ENCODE measurements around the gene SHC1.

SHC1 gene

GRCh38 chr1:155003227-155003765, 32.7 kb upstream of the SHC1 start (continued):
- TF ChIP-seq ZNF610 (tag by site-specific recombination; IDR thresholded peaks at IDR 0.05; ENCODE audit: borderline replicate concordance) (no peak), ZNF664 (tag by site-specific recombination; IDR thresholded peaks at IDR 0.05) (no peak), ZNF510 (tag by site-specific recombination; IDR thresholded peaks at IDR 0.05; ENCODE audit: insufficient replicate concordance) (no peak), GLIS1 (tag by site-specific recombination; IDR thresholded peaks at IDR 0.05) (peak; percentile 72), ZNF248 (tag by site-specific recombination; IDR thresholded peaks at IDR 0.05) (no peak), ZNF555 (tag by site-specific recombination; conservative IDR thresholded peaks at IDR 0.05) (no peak), ZNF433 (tag by site-specific recombination; IDR thresholded peaks at IDR 0.05; ENCODE audit: low read depth) (no peak), ZBTB26 (tag by site-specific recombination; optimal IDR thresholded peaks at IDR 0.05) (peak; percentile 55), ZNF501 (tag by site-specific recombination; IDR thresholded peaks at IDR 0.05) (no peak), ZNF155 (tag by site-specific recombination; IDR thresholded peaks at IDR 0.05) (no peak), ZNF398 (tag by site-specific recombination; IDR thresholded peaks at IDR 0.05) (peak; percentile 89; the same call in 1 of the 2 replicates), ZNF561 (tag by site-specific recombination; IDR thresholded peaks at IDR 0.05; ENCODE audit: borderline replicate concordance) (no peak), ZNF404 (tag by site-specific recombination; IDR thresholded peaks at IDR 0.05) (no peak), ZNF121 (tag by site-specific recombination; IDR thresholded peaks at IDR 0.05) (no peak), AEBP2 (tag by site-specific recombination; IDR thresholded peaks at IDR 0.05; ENCODE audit: borderline replicate concordance) (no peak), ZNF571 (tag by site-specific recombination; IDR thresholded peaks at IDR 0.05) (no peak), MZF1 (tag by site-specific recombination; IDR thresholded peaks at IDR 0.05; ENCODE audit: borderline replicate concordance) (no peak), ZNF48 (tag by site-specific recombination; IDR thresholded peaks at IDR 0.05) (no peak), ZBTB44 (tag by site-specific recombination; IDR thresholded peaks at IDR 0.05) (0 out of 2 replicates have a peak, but pooled peaks have one; percentile 16), ZNF302 (tag by site-specific recombination; IDR thresholded peaks at IDR 0.05; ENCODE audit: low read depth) (no peak), ZNF629 (tag by site-specific recombination; IDR thresholded peaks at IDR 0.05) (0 out of 2 replicates have a peak, but pooled peaks have one; percentile 12), SALL2 (tag by site-specific recombination; IDR thresholded peaks at IDR 0.05; ENCODE audit: borderline replicate concordance) (no peak), ZNF529 (tag by site-specific recombination; IDR thresholded peaks at IDR 0.05; ENCODE audit: insufficient replicate concordance) (no peak), ZNF239 (tag by site-specific recombination; IDR thresholded peaks at IDR 0.05) (no peak), BCL11A (tag by site-specific recombination; IDR thresholded peaks at IDR 0.05; ENCODE audit: low read depth) (0 out of 2 replicates have a peak, but pooled peaks have one; percentile 53), ZNF223 (tag by site-specific recombination; IDR thresholded peaks at IDR 0.05) (no peak), ZNF37A (tag by site-specific recombination; IDR thresholded peaks at IDR 0.05) (no peak), PATZ1 (tag by site-specific recombination; IDR thresholded peaks at IDR 0.05) (0 out of 2 replicates have a peak, but pooled peaks have one; percentile 3), ZNF10 (tag by site-specific recombination; IDR thresholded peaks at IDR 0.05) (no peak), ZSCAN30 (tag by site-specific recombination; IDR thresholded peaks at IDR 0.05) (peak; percentile 12; the same call in 1 of the 2 replicates), ZNF580 (tag by site-specific recombination; IDR thresholded peaks at IDR 0.05) (no peak), ZNF837 (tag by site-specific recombination; IDR thresholded peaks at IDR 0.05) (no peak), ZNF677 (tag by site-specific recombination; IDR thresholded peaks at IDR 0.05) (no peak)

Data from HEK293 (cell line).